ENCODE measurements around the gene IRF2BP1. TPM values are rescaled to one million over a fixed set of nuclear protein-coding genes. Genes with fewer than 3 reads are reported as not detected.

The IRF2BP1 gene
- total and polyA plus RNA-seq, 4 donors, result 4.9 to 16.8 (median 16.4) TPM

DNA sequence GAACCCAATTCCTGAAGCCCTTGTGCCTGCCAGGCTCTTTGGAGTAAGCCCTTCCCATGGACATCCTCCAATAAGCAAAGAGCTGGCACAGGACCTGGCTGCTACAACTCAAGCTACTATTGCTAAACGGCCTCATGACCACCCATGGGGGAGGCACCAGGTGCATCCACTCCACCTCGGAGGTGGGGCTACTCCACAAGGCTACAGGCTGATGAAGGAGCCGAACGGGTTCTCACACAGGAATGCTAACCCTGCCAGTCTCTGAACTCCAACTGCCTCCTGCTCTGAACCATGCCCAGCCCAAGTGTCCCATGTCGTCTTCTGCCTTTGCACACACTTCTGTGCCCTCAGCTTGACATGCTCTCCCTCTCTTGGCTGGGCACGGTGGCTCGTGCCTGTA is 33.0 kb downstream of the IRF2BP1 start:
- DNase-seq (ENCODE audit: low spot score), result no peak
- TF ChIP-seq MAX (IDR thresholded peaks at IDR 0.05) (no peak), JUND (IDR thresholded peaks at IDR 0.05) (no peak), RAD21 (IDR thresholded peaks at IDR 0.05) (no peak), YY1 (IDR thresholded peaks at IDR 0.05) (no peak), TAF1 (conservative IDR thresholded peaks at IDR 0.05) (no peak), EGR1 (IDR thresholded peaks at IDR 0.05; ENCODE audit: low read depth in 2 of 2) (no peak), ATF3 (IDR thresholded peaks at IDR 0.05) (no peak)
- TF ChIP-seq, protein P1, sequence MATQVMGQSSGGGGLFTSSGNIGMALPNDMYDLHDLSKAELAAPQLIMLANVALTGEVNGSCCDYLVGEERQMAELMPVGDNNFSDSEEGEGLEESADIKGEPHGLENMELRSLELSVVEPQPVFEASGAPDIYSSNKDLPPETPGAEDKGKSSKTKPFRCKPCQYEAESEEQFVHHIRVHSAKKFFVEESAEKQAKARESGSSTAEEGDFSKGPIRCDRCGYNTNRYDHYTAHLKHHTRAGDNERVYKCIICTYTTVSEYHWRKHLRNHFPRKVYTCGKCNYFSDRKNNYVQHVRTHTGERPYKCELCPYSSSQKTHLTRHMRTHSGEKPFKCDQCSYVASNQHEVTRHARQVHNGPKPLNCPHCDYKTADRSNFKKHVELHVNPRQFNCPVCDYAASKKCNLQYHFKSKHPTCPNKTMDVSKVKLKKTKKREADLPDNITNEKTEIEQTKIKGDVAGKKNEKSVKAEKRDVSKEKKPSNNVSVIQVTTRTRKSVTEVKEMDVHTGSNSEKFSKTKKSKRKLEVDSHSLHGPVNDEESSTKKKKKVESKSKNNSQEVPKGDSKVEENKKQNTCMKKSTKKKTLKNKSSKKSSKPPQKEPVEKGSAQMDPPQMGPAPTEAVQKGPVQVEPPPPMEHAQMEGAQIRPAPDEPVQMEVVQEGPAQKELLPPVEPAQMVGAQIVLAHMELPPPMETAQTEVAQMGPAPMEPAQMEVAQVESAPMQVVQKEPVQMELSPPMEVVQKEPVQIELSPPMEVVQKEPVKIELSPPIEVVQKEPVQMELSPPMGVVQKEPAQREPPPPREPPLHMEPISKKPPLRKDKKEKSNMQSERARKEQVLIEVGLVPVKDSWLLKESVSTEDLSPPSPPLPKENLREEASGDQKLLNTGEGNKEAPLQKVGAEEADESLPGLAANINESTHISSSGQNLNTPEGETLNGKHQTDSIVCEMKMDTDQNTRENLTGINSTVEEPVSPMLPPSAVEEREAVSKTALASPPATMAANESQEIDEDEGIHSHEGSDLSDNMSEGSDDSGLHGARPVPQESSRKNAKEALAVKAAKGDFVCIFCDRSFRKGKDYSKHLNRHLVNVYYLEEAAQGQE (IDR thresholded peaks at IDR 0.05), result no peak
- TF ChIP-seq, protein P2, sequence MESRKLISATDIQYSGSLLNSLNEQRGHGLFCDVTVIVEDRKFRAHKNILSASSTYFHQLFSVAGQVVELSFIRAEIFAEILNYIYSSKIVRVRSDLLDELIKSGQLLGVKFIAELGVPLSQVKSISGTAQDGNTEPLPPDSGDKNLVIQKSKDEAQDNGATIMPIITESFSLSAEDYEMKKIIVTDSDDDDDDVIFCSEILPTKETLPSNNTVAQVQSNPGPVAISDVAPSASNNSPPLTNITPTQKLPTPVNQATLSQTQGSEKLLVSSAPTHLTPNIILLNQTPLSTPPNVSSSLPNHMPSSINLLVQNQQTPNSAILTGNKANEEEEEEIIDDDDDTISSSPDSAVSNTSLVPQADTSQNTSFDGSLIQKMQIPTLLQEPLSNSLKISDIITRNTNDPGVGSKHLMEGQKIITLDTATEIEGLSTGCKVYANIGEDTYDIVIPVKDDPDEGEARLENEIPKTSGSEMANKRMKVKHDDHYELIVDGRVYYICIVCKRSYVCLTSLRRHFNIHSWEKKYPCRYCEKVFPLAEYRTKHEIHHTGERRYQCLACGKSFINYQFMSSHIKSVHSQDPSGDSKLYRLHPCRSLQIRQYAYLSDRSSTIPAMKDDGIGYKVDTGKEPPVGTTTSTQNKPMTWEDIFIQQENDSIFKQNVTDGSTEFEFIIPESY (IDR thresholded peaks at IDR 0.05), result no peak
- H3K27me3 ChIP-seq (ENCODE audit: control insufficient read depth in 4 of 4, insufficient read depth in 4 of 4, low read length in 3 of 4), result no peaks in the 10 kb centered on the region
- peaks cover 10 to 60% (median 50%) of the 10 kb centered on the region in 4 donors for H3K36me3 ChIP-seq (ENCODE audit: control insufficient read depth in 4 of 4, insufficient read depth in 3 of 4, low read depth in 1 of 4, low read length in 3 of 4)
- H3K4me1 ChIP-seq (ENCODE audit: control insufficient read depth in 4 of 4, insufficient read depth in 4 of 4, low read length in 3 of 4), result no peaks in the 10 kb centered on the region
- no peak overlapping the region for H3K4me3 ChIP-seq (ENCODE audit: low read depth in 1 of 3, low read length in 3 of 3)
- no peak overlapping the region for H3K9ac ChIP-seq (ENCODE audit: low read depth in 1 of 2, low read length in 2 of 2)
- 77% methylated on average over 7 of the region's 7 CpGs for WGBS
- no peaks in the 10 kb centered on the region for H3K9me3 ChIP-seq (ENCODE audit: control insufficient read depth in 4 of 4, low read length in 3 of 4)
- H3K27ac ChIP-seq (ENCODE audit: low read depth in 1 of 2, low read length in 2 of 2), result no peak overlapping the region

DNA sequence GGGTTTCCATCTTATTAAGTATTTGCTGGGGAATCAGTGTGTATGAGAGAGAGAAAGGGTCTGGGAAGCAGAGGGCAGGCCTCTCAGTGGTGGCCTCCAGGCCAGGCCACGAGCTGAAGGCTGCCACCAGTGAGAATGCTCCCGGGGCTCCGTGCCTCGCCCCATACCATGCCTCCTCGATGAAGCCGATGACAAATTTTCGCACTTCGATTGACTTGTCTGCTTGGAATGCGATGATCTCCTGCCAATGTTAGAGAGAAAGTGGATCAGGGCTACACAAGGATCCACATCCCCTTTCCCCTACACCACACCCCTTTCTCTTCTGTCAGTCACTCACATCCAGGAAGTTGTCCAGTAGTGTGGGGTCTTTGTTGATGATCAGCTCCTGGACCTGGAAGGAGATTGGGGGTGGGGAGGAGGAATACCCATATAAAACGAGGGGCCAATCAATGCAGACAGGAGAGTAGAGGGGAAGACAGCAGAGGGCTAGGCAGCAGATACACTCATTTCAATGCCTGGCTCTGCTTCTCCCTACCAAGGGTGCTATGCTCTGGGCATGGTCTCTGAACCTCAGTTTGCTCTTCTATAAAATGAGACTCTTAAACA is 33.7 kb downstream of the IRF2BP1 start:
- no peaks in the 10 kb centered on the region for H3K9me3 ChIP-seq (ENCODE audit: control insufficient read depth in 4 of 4, low read length in 3 of 4)
- 96% methylated on average over 10 of the region's 10 CpGs for WGBS
- TF ChIP-seq GABPA (IDR thresholded peaks at IDR 0.05 in 1 of 2, conservative IDR thresholded peaks at IDR 0.05 in 1 of 2) (no peak), MAX (IDR thresholded peaks at IDR 0.05) (no peak), YY1 (IDR thresholded peaks at IDR 0.05) (no peak), EGR1 (IDR thresholded peaks at IDR 0.05; ENCODE audit: low read depth in 2 of 2) (no peak), FOXA1 (IDR thresholded peaks at IDR 0.05) (no peak), FOXA2 (IDR thresholded peaks at IDR 0.05) (no peak), ATF3 (IDR thresholded peaks at IDR 0.05) (no peak), TAF1 (conservative IDR thresholded peaks at IDR 0.05) (no peak), NR2F2 (IDR thresholded peaks at IDR 0.05) (no peak), SP1 (IDR thresholded peaks at IDR 0.05) (no peak)
- TF ChIP-seq, protein P3, sequence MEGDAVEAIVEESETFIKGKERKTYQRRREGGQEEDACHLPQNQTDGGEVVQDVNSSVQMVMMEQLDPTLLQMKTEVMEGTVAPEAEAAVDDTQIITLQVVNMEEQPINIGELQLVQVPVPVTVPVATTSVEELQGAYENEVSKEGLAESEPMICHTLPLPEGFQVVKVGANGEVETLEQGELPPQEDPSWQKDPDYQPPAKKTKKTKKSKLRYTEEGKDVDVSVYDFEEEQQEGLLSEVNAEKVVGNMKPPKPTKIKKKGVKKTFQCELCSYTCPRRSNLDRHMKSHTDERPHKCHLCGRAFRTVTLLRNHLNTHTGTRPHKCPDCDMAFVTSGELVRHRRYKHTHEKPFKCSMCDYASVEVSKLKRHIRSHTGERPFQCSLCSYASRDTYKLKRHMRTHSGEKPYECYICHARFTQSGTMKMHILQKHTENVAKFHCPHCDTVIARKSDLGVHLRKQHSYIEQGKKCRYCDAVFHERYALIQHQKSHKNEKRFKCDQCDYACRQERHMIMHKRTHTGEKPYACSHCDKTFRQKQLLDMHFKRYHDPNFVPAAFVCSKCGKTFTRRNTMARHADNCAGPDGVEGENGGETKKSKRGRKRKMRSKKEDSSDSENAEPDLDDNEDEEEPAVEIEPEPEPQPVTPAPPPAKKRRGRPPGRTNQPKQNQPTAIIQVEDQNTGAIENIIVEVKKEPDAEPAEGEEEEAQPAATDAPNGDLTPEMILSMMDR (IDR thresholded peaks at IDR 0.05; ENCODE audit: low read depth, low read length, missing input control), result no peak
- TF ChIP-seq, protein P1 (IDR thresholded peaks at IDR 0.05), result no peak
- TF ChIP-seq, protein P2 (IDR thresholded peaks at IDR 0.05), result no peak
- H3K9ac ChIP-seq (ENCODE audit: low read depth in 1 of 2, low read length in 2 of 2), result no peak overlapping the region
- H3K27ac ChIP-seq (ENCODE audit: low read depth in 1 of 2, low read length in 2 of 2), result no peak overlapping the region
- H3K4me1 ChIP-seq (ENCODE audit: control insufficient read depth in 4 of 4, insufficient read depth in 4 of 4, low read length in 3 of 4), result no peaks in the 10 kb centered on the region
- H3K27me3 ChIP-seq (ENCODE audit: control insufficient read depth in 4 of 4, insufficient read depth in 4 of 4, low read length in 3 of 4), result no peaks in the 10 kb centered on the region
- peaks cover 11 to 67% (median 57%) of the 10 kb centered on the region in 4 donors for H3K36me3 ChIP-seq (ENCODE audit: control insufficient read depth in 4 of 4, insufficient read depth in 3 of 4, low read depth in 1 of 4, low read length in 3 of 4)
- no peak for DNase-seq (ENCODE audit: low spot score)
- no peak overlapping the region for H3K4me3 ChIP-seq (ENCODE audit: low read depth in 1 of 3, low read length in 3 of 3)

Data from liver (tissue), 9 donors.